Measurements from ENCODE around the gene FNIP2. TPM values are rescaled to one million over a fixed set of nuclear protein-coding genes. Genes with fewer than 3 reads are reported as not detected.

The FNIP2 gene
- total and polyA plus RNA-seq, 3 donors from 2014 or later, result 23.5 to 28.4 (median 25.0) TPM

GRCh38 chr4:158777423-158778155, 8.8 kb downstream of the FNIP2 start:
- DNase-seq, result no peak
- intact Hi-C loops (cut with DNase I; ENCODE audit: low total_unique reads), result no loop called here
- no peak overlapping the region for H3K4me3 ChIP-seq
- no peaks in the 10 kb centered on the region for H3K9me3 ChIP-seq
- H3K27ac ChIP-seq, result no peak overlapping the region
- H3K4me1 ChIP-seq, result no peaks in the 10 kb centered on the region
- TF ChIP-seq POLR2A (IDR thresholded peaks at IDR 0.05) (no peak), CTCF (IDR thresholded peaks at IDR 0.05) (no peak)
- H3K36me3 ChIP-seq (ENCODE audit: low read depth, missing control alignments), result no peaks in the 10 kb centered on the region
- H3K27me3 ChIP-seq, result no peaks in the 10 kb centered on the region
- 76 to 79% methylated on average over 6 of the region's 6 CpGs for WGBS, 2 donors

DNA sequence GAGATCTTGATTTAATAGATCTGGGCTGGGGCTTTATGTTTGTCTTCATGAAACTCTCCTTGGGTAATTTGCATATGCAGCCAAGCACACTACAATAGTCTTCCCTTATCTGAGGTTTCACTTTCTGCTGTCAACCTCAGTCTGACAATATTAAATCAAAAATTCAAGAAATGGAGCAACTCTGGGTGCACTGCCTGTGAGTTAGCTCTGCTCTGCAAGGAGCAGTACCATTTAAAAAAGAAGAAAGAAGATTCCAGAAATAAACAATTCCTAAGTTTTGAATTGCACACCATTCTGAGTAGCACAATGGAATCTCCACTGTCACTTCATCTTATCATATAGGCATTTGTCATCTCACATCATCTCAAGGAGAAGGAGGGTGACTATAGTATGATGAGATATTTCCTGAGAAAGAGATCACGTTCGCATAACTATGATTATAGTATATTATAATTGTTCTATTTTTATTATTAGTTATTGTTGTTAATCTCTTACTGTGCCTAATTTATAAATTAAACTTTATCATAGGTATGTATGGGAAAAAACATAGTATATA, 9.4 kb downstream of the FNIP2 start:
- Histone ChIP-seq H3K27ac (no peak overlapping the region), H3K4me1 (no peaks in the 10 kb centered on the region)

DNA sequence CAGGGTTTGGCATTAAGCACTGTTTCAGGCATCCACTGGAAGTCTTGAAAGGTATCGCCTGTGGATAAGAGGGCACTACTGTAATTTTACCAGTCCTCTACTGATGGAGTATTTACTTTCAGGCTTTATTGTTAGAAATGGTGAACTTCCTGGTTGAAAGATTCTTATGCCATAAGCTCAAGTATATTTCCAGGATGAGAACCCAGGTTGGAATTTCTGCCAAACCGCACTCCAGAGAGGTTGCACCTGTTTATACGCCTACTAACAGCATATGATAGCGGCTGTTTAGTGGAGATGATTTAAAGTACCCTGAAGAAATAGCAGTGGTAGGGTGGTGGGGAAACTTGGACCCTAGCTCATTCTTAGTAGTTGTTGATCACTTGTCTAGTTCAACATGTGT, 9.9 kb downstream of the FNIP2 start:
- intact Hi-C loops (cut with DNase I; ENCODE audit: low total_unique reads), result no loop called here
- Histone ChIP-seq H3K27me3 (no peaks in the 10 kb centered on the region), H3K36me3 (ENCODE audit: low read depth, missing control alignments) (no peaks in the 10 kb centered on the region), H3K4me1 (no peaks in the 10 kb centered on the region), H3K4me3 (no peak overlapping the region), H3K27ac (no peak overlapping the region), H3K9me3 (no peaks in the 10 kb centered on the region)
- TF ChIP-seq CTCF (IDR thresholded peaks at IDR 0.05), result no peak
- TF ChIP-seq POLR2A (IDR thresholded peaks at IDR 0.05), result no peak
- DNase-seq, result no peak
- 94 to 96% methylated on average over 4 of the region's 4 CpGs for WGBS, 2 donors

More for the DNA sequence above, 9.4 kb downstream of the FNIP2 start:
- WGBS, 2 donors, result 83 to 88% methylated on average over 2 of the region's 2 CpGs
- no peaks in the 10 kb centered on the region for H3K9me3 ChIP-seq
- no peak overlapping the region for H3K4me3 ChIP-seq
- no peaks in the 10 kb centered on the region for H3K36me3 ChIP-seq (ENCODE audit: low read depth, missing control alignments)
- intact Hi-C loops (cut with DNase I; ENCODE audit: low total_unique reads), result no loop called here
- TF ChIP-seq CTCF (IDR thresholded peaks at IDR 0.05) (no peak), POLR2A (IDR thresholded peaks at IDR 0.05) (no peak)
- no peak for DNase-seq
- no peaks in the 10 kb centered on the region for H3K27me3 ChIP-seq

- 68 to 74% methylated on average over 1 of the region's 1 CpG for WGBS, 2 donors
- no peaks in the 10 kb centered on the region for H3K36me3 ChIP-seq (ENCODE audit: low read depth, missing control alignments)
- H3K27me3 ChIP-seq, result no peaks in the 10 kb centered on the region
- DNase-seq, result no peak
- no peak overlapping the region for H3K27ac ChIP-seq
- TF ChIP-seq CTCF (IDR thresholded peaks at IDR 0.05), result no peak
- no peak for TF ChIP-seq POLR2A (IDR thresholded peaks at IDR 0.05)
- intact Hi-C loops (cut with DNase I; ENCODE audit: low total_unique reads), result no loop called here
- peaks cover 9% of the 10 kb centered on the region for H3K4me1 ChIP-seq
- H3K4me3 ChIP-seq, result no peak overlapping the region
- H3K9me3 ChIP-seq, result no peaks in the 10 kb centered on the region
Measured at GRCh38 chr4:158781963-158782362, 13.1 kb downstream of the FNIP2 start.

Measured in testis (tissue), 3 donors.